Stimulated activated CD4-positive, alpha-beta T cell treated with anti-CD3 and anti-CD28 coated beads, TNF-alpha, amount 100 ng/mL, for 4 hours (primary cell): ENCODE results near the gene FAM193B.
"Not testable (repeated sequence)": the region's sequence is repeated elsewhere in the genome, so short reads cannot be mapped to it uniquely, and the experiment has no call there.

Experiments used
- DNase-seq, 3 experiments: peaks; one replicate each; pipeline ENCODE4 v3.0.0-alpha.2; 2020; ENCODE audit warnings: low read depth in 3 of 3

FAM193B gene

GRCh38 chr5:177486256-177486655 lies 68.1 kb downstream of the FAM193B start:
- DNase-seq: no peak

GRCh38 chr5:177485753-177486152 lies 68.6 kb downstream of the FAM193B start:
- not testable (repeated sequence) for DNase-seq

- no peak for DNase-seq
These were observed 69.3 kb downstream of the FAM193B start for GRCh38 chr5:177484902-177485549.

GRCh38 chr5:177483994-177484901 lies 70.1 kb downstream of the FAM193B start:
- DNase-seq: no peak

- DNase-seq: no peak
These were observed 71.3 kb downstream of the FAM193B start for GRCh38 chr5:177483042-177483441.

GRCh38 chr5:177482359-177482795 lies 72.0 kb downstream of the FAM193B start:
- DNase-seq: no peak

- no peak for DNase-seq
These were observed 74.6 kb downstream of the FAM193B start for GRCh38 chr5:177479774-177480173.

- no peak for DNase-seq
These were observed 75.4 kb downstream of the FAM193B start for GRCh38 chr5:177478711-177479646.

GRCh38 chr5:177477701-177478477 lies 76.5 kb downstream of the FAM193B start:
- DNase-seq: no peak

GRCh38 chr5:177476531-177477233 lies 77.7 kb downstream of the FAM193B start:
- no peak for DNase-seq

GRCh38 chr5:177475563-177476427 lies 78.6 kb downstream of the FAM193B start:
- DNase-seq: no peak

GRCh38 chr5:177474846-177475562 lies 79.4 kb downstream of the FAM193B start:
- DNase-seq: no peak

- DNase-seq: no peak
These were observed 80.3 kb downstream of the FAM193B start for GRCh38 chr5:177474002-177474476.

GRCh38 chr5:177473443-177474001 lies 80.8 kb downstream of the FAM193B start, which contains the start of gene DBN1:
Gene DBN1, minus strand, starts transcription at chr5:177473634. Its CDS starts 113 bp downstream, at chr5:177473521.
- DNase-seq: no peak

- DNase-seq: no peak
These were observed 81.6 kb downstream of the FAM193B start for GRCh38 chr5:177472460-177473442.

- no peak for DNase-seq
These were observed 82.6 kb downstream of the FAM193B start for GRCh38 chr5:177471610-177472356.
